SJSA1 (cell line): ENCODE measurements around the gene MYOF. TPM values are rescaled to one million over a fixed set of nuclear protein-coding genes. Genes with fewer than 3 reads are reported as not detected.
A peak's percentile ranks its signal among the peaks of the same experiment; 100 is the strongest.

Experiments
- DNase-seq, 2 experiments: peaks; one replicate each; pipeline ENCODE4 v3.0.0-alpha.2; 2015 to 2020; ENCODE audit warnings: low spot score in 2 of 2, low read depth in 1 of 2
- H3K27ac ChIP-seq: fragments of 250-450 bp; sonication (Bioruptor Pico); 2 replicates; pipeline ENCODE4 v1.5.1; 2020; ENCODE audit warnings: mild to moderate bottlenecking, moderate library complexity
- H3K27me3 ChIP-seq: fragments of 250-450 bp; sonication (Bioruptor Pico); replicated peaks from 2 replicates; pipeline ENCODE4 v1.5.1; 2020; ENCODE audit warnings: mild to moderate bottlenecking, moderate library complexity
- H3K36me3 ChIP-seq: fragments of 250-450 bp; sonication (Bioruptor Pico); 2 replicates; pipeline ENCODE4 v1.5.1; 2020; ENCODE audit warnings: mild to moderate bottlenecking
- H3K4me1 ChIP-seq: fragments of 250-450 bp; sonication (Bioruptor Pico); replicated peaks from 2 replicates; pipeline ENCODE4 v1.6.1; 2021; ENCODE audit warnings: mild to moderate bottlenecking
- H3K4me3 ChIP-seq: fragments of 250-450 bp; sonication (Bioruptor Pico); 2 replicates; pipeline ENCODE4 v1.5.1; 2020; ENCODE audit warnings: mild to moderate bottlenecking
- H3K9me3 ChIP-seq: fragments of 250-450 bp; sonication (Bioruptor Pico); replicated peaks from 2 replicates; pipeline ENCODE4 v1.5.1; 2020; ENCODE audit warnings: mild to moderate bottlenecking
- total RNA-seq: library from RNA; depleted of rRNA; stranded (reverse); fragments of >200 nt; shearing (Covaris generic); gene quantifications from 2 replicates; pipeline ENCODE4 v1.2.3, GENCODE V29; 2014; rRNA removed

The MYOF gene
- 198 and 300 TPM in 2 replicates for total RNA-seq

DNA sequence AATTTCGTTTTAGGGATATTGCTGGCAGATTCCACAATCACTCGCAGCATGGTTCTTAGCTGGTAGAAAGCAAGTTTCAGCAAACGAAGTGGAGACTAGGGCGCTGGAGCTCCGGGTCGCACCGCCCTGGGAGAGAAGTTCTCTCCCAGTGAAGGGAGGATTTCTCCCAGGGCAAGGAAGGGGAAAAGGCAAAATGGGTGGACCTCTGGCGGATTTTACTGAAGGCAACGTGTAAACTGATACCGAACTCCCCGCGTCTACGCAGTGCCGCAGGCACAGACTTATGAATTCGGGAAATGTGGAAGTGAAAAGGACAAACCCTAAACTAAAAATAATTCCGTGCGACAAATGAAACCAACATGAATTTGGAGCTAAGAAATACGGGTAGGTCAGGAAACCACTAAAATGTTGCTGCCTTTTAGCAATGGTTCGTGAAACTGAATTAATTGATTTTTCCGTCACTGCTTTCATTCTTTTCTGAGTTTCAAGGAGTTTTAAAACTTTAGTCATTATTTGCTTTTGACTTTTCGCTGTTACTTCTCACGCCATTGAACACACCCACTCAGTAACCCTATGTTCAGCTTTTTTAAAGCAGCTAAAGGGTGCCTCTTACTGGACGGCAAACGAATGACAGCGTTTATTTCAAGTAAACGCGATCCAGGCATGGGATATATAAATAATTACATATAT is at the start of gene MYOF:
Gene MYOF, minus strand, starts transcription at position 190 of the 690 bp plus-strand sequence. Its CDS starts 140 bp downstream, at position 50.
- H3K4me1 ChIP-seq = peaks cover 46% of the 10 kb centered on the region
- H3K36me3 ChIP-seq = peaks cover 25% of the 10 kb centered on the region
- peak within 1 kb of the TSS; percentile 50 for H3K4me3 ChIP-seq
- peak; percentile 81 to 95 for DNase-seq
- no peaks in the 10 kb centered on the region for H3K27me3 ChIP-seq
- peak within 1 kb of the TSS; percentile 95 for H3K27ac ChIP-seq
- no peaks in the 10 kb centered on the region for H3K9me3 ChIP-seq

DNA sequence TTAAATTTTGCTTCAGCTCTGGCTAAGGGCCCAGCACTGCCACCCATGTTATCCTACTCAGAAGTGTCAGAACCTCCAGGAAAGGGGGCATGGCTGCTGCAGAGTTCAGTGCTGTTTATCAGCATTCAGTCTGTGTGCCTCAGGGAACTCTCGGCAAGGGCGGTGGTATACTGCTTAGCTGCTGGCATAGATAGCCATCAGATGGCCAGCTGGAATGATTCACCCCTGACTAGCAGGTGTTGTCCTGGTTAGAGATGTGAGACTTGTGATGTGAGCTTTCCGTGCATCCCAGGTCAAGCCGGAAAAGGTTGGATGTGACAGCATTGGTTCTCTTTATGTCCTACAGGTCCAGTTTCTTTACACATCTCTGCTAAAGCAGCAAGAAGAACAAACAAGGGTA is 36.4 kb upstream of the MYOF start:
- peaks cover 99% of the 10 kb centered on the region for H3K36me3 ChIP-seq
- H3K9me3 ChIP-seq = no peaks in the 10 kb centered on the region
- no peaks in the 10 kb centered on the region for H3K27me3 ChIP-seq

DNA sequence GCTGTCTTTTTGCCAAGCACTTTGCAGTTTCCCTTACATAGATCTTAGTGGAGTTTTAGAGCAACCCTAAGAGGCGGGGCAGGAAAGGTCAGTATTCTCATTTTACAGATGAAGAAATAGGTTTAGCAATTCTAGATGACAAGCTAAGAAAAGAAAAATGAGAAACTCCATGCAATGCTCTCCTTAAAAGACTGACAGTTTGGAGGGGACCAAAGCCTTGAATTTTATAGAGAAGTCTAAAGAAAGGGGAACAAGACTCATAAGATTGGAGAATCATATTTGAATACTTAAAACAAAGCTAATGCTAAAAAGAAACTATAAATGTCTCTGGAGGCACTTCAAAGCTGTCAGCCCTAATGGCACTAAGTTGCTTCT is 33.9 kb upstream of the MYOF start:
- no peaks in the 10 kb centered on the region for H3K27me3 ChIP-seq
- H3K27ac ChIP-seq = no peak overlapping the region
- no peak overlapping the region for H3K4me3 ChIP-seq
- H3K36me3 ChIP-seq = peaks cover 95% of the 10 kb centered on the region
- no peaks in the 10 kb centered on the region for H3K4me1 ChIP-seq
- no peaks in the 10 kb centered on the region for H3K9me3 ChIP-seq
- no peak for DNase-seq

More for the DNA sequence above, 36.4 kb upstream of the MYOF start:
- no peak overlapping the region for H3K27ac ChIP-seq
- no peaks in the 10 kb centered on the region for H3K4me1 ChIP-seq
- DNase-seq = no peak
- no peak overlapping the region for H3K4me3 ChIP-seq

- Histone ChIP-seq H3K36me3 (peaks cover 94% of the 10 kb centered on the region), H3K9me3 (no peaks in the 10 kb centered on the region), H3K4me1 (no peaks in the 10 kb centered on the region), H3K27me3 (no peaks in the 10 kb centered on the region), H3K27ac (no peak overlapping the region), H3K4me3 (no peak overlapping the region)
- DNase-seq = no peak
These were observed 33.2 kb upstream of the MYOF start for GRCh38 chr10:93515071-93516005.

DNA sequence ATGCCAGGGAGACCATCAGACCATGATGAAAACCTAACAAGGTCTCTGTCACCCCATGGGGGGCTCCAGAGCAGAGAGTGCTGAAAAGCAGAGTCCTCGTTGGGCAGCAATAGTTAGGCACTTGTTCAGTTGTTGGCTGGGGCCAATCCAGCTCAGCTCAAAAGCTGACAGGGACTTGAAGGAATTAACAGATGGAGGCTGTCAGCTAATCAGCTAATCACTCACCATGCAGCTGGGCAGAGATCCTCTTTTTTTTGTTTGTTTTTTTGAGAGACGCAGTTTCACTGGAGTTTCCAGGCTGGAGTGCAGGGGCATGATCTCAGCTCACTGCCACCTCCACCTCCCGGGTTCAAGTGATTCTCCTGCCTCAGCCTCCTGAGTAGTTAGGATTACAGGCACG is 32.4 kb upstream of the MYOF start:
- no peak for DNase-seq
- no peaks in the 10 kb centered on the region for H3K27me3 ChIP-seq

GRCh38 chr10:93513091-93513490 is 31.0 kb upstream of the MYOF start:
- no peaks in the 10 kb centered on the region for H3K4me1 ChIP-seq
- H3K36me3 ChIP-seq = peaks cover 93% of the 10 kb centered on the region
- H3K9me3 ChIP-seq = no peaks in the 10 kb centered on the region
- H3K27me3 ChIP-seq = no peaks in the 10 kb centered on the region
- DNase-seq = no peak
- H3K27ac ChIP-seq = no peak overlapping the region
- no peak overlapping the region for H3K4me3 ChIP-seq

More for the DNA sequence above, 32.4 kb upstream of the MYOF start:
- Histone ChIP-seq H3K4me1 (no peaks in the 10 kb centered on the region), H3K4me3 (no peak overlapping the region), H3K9me3 (no peaks in the 10 kb centered on the region), H3K27ac (no peak overlapping the region), H3K36me3 (peaks cover 94% of the 10 kb centered on the region)

GRCh38 chr10:93512565-93512964 is 30.4 kb upstream of the MYOF start:
- Histone ChIP-seq H3K9me3 (no peaks in the 10 kb centered on the region), H3K4me1 (no peaks in the 10 kb centered on the region), H3K36me3 (peaks cover 93% of the 10 kb centered on the region), H3K4me3 (no peak overlapping the region), H3K27ac (no peak overlapping the region), H3K27me3 (no peaks in the 10 kb centered on the region)
- DNase-seq = no peak

GRCh38 chr10:93509816-93510215 is 27.7 kb upstream of the MYOF start:
- no peak for DNase-seq
- no peaks in the 10 kb centered on the region for H3K4me1 ChIP-seq
- peaks cover 92% of the 10 kb centered on the region for H3K36me3 ChIP-seq
- no peaks in the 10 kb centered on the region for H3K27me3 ChIP-seq
- no peak overlapping the region for H3K27ac ChIP-seq
- H3K4me3 ChIP-seq = no peak overlapping the region
- no peaks in the 10 kb centered on the region for H3K9me3 ChIP-seq

- Histone ChIP-seq H3K4me1 (no peaks in the 10 kb centered on the region), H3K4me3 (no peak overlapping the region), H3K27ac (no peak overlapping the region), H3K36me3 (peaks cover 93% of the 10 kb centered on the region), H3K27me3 (no peaks in the 10 kb centered on the region), H3K9me3 (no peaks in the 10 kb centered on the region)
- no peak for DNase-seq
These were observed 22.9 kb upstream of the MYOF start for GRCh38 chr10:93505075-93505474.

- peaks cover 4% of the 10 kb centered on the region; the same call in 1 of the 2 replicates for H3K4me1 ChIP-seq
- no peaks in the 10 kb centered on the region for H3K27me3 ChIP-seq
- H3K27ac ChIP-seq = no peak overlapping the region
- peaks cover 85% of the 10 kb centered on the region for H3K36me3 ChIP-seq
- no peak overlapping the region for H3K4me3 ChIP-seq
- DNase-seq = no peak
- no peaks in the 10 kb centered on the region for H3K9me3 ChIP-seq
These were observed 20.9 kb upstream of the MYOF start for GRCh38 chr10:93503075-93503474.

- Histone ChIP-seq H3K27ac (no peak overlapping the region), H3K36me3 (peaks cover 72% of the 10 kb centered on the region), H3K9me3 (no peaks in the 10 kb centered on the region), H3K27me3 (no peaks in the 10 kb centered on the region), H3K4me1 (peaks cover 12% of the 10 kb centered on the region), H3K4me3 (no peak overlapping the region)
- no peak for DNase-seq
These were observed 19.5 kb upstream of the MYOF start for GRCh38 chr10:93501650-93502049.

- H3K27me3 ChIP-seq = no peaks in the 10 kb centered on the region
- DNase-seq = no peak
- peaks cover 16% of the 10 kb centered on the region for H3K4me1 ChIP-seq
- no peak overlapping the region for H3K27ac ChIP-seq
- H3K9me3 ChIP-seq = no peaks in the 10 kb centered on the region
- peaks cover 39% of the 10 kb centered on the region for H3K36me3 ChIP-seq
- no peak overlapping the region for H3K4me3 ChIP-seq
These were observed 16.0 kb upstream of the MYOF start for GRCh38 chr10:93498166-93498565.

GRCh38 chr10:93496322-93497041 is 14.3 kb upstream of the MYOF start, which contains the start of gene CEP55:
TSS of gene CEP55 (plus strand) at chr10:93496612. CDS start at chr10:93500052, 3,440 bp downstream.
- DNase-seq = peak; percentile 97
- Histone ChIP-seq H3K27ac (peak within 1 kb of the TSS; percentile 83), H3K4me1 (peaks cover 16% of the 10 kb centered on the region)

More at GRCh38 chr10:93496322-93497041, 14.3 kb upstream of the MYOF start, which contains the start of gene CEP55:
- Histone ChIP-seq H3K36me3 (peaks cover 23% of the 10 kb centered on the region), H3K9me3 (no peaks in the 10 kb centered on the region), H3K4me3 (peak within 1 kb of the TSS; percentile 78), H3K27me3 (no peaks in the 10 kb centered on the region)
